ENCODE measurements around the gene WFDC1.

WFDC1 gene

DNA sequence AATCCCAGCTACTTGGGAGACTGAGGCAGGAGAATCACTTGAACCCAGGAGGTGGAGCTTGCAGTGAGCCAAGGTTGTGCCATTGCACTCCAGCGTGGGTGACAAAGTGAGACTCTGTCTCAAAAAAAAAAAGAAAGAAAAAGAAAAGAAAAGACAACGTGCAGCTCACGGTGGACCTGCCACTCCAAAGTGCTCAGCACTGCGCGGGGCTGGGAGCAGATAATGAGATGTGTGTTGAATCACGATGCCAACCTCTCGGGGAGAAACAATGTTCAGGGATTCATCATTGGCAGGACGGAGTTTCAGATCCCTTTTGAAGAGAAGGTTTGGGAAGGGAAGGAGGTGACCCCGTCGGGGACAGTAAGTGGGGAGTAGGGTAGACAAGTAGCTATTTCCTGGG is 19.2 kb downstream of the WFDC1 start:
- H3K27me3 Mint-ChIP-seq (ENCODE audit: low read depth, poor library complexity), result peaks cover 76% of the 10 kb centered on the region
- no peaks in the 10 kb centered on the region for H3K36me3 Mint-ChIP-seq (ENCODE audit: low read depth)
- peaks cover 10% of the 10 kb centered on the region for H3K9me3 Mint-ChIP-seq

DNA sequence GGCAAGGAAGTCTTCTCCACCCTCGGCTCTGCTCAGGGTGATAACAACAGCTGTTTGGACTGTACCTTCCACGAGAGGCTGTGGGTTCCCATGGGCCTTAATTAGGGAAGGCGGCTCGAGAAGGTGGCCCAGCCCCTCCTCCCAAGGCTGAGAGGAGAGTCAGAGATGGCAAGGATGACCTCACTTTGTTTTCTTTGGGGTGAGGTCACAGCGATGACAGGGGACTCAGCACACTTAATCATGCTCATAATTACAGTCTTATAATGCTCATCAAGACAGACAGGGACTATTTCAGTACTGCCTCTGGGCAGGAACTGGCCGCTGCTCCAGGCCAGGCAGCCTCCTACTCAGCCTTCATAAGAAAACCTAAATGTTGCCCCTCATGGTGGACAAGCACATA is 19.7 kb downstream of the WFDC1 start:
- no peak for TF ChIP-seq CTCF (IDR thresholded peaks at IDR 0.05)
- Mint-ChIP-seq H3K27me3 (ENCODE audit: low read depth, poor library complexity) (peaks cover 75% of the 10 kb centered on the region), H3K9me3 (peaks cover 12% of the 10 kb centered on the region), H3K36me3 (ENCODE audit: low read depth) (no peaks in the 10 kb centered on the region), H3K27ac (no peak overlapping the region), H3K4me1 (peaks cover 8% of the 10 kb centered on the region), H3K4me3 (no peak overlapping the region)
- DNase-seq, result no peak

More for the DNA sequence above, 19.2 kb downstream of the WFDC1 start:
- no peak overlapping the region for H3K27ac Mint-ChIP-seq
- no peak for DNase-seq
- peaks cover 8% of the 10 kb centered on the region for H3K4me1 Mint-ChIP-seq
- no peak overlapping the region for H3K4me3 Mint-ChIP-seq
- TF ChIP-seq CTCF (IDR thresholded peaks at IDR 0.05), result no peak

GRCh38 chr16:84314814-84315213 is 20.1 kb downstream of the WFDC1 start:
- Mint-ChIP-seq H3K4me1 (peaks cover 8% of the 10 kb centered on the region), H3K36me3 (ENCODE audit: low read depth) (no peaks in the 10 kb centered on the region), H3K9me3 (peaks cover 12% of the 10 kb centered on the region), H3K4me3 (no peak overlapping the region), H3K27me3 (ENCODE audit: low read depth, poor library complexity) (peaks cover 75% of the 10 kb centered on the region), H3K27ac (no peak overlapping the region)
- TF ChIP-seq CTCF (IDR thresholded peaks at IDR 0.05), result no peak
- DNase-seq, result no peak

DNA sequence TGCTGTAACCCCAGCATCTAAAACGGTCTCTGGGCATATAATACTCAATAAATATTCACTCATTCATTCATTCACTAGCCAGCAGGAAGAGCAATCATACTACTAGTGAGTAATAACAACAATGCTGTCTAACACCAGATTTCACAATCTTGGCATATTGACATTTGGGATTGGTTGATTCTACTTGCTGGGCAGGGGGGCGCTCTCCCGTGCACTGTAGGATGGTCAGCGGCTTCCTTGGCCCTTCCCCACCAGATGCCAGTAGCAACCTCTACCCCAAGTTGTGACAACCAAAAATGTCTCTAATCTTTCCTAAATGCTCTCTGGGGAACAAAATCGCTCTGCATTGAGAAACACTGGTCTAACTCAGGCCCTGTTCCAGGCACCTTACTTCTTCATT is 20.7 kb downstream of the WFDC1 start:
- peaks cover 8% of the 10 kb centered on the region for H3K4me1 Mint-ChIP-seq
- no peak for DNase-seq
- H3K9me3 Mint-ChIP-seq, result peaks cover 12% of the 10 kb centered on the region
- no peaks in the 10 kb centered on the region for H3K36me3 Mint-ChIP-seq (ENCODE audit: low read depth)
- no peak for TF ChIP-seq CTCF (IDR thresholded peaks at IDR 0.05)
- peaks cover 73% of the 10 kb centered on the region for H3K27me3 Mint-ChIP-seq (ENCODE audit: low read depth, poor library complexity)
- H3K4me3 Mint-ChIP-seq, result no peak overlapping the region
- H3K27ac Mint-ChIP-seq, result no peak overlapping the region

- Mint-ChIP-seq H3K36me3 (ENCODE audit: low read depth) (no peaks in the 10 kb centered on the region), H3K9me3 (peaks cover 12% of the 10 kb centered on the region), H3K27me3 (ENCODE audit: low read depth, poor library complexity) (peaks cover 50% of the 10 kb centered on the region), H3K4me3 (no peak overlapping the region), H3K27ac (no peak overlapping the region), H3K4me1 (no peaks in the 10 kb centered on the region)
- DNase-seq, result no peak
- no peak for TF ChIP-seq CTCF (IDR thresholded peaks at IDR 0.05)
These were observed 23.7 kb downstream of the WFDC1 start for GRCh38 chr16:84318091-84318975.
